Smooth muscle cell (in vitro differentiated cells): Measurements from ENCODE around the gene CHDH. TPM values are rescaled to one million over a fixed set of nuclear protein-coding genes. Genes with fewer than 3 reads are reported as not detected.

Experiments
- DNase-seq: peaks from one replicate; lab custom pipeline; 2025; ENCODE audit not compliant: unreplicated experiment; lab: John Stamatoyannopoulos, UW
- H2AFZ ChIP-seq: fragments of 200-600 bp; sonication (generic); 2 replicates; pipeline ENCODE4 v1.6.0; 2016; ENCODE audit warnings: antibody characterized with exemption, low read depth, mild to moderate bottlenecking
- H3F3A ChIP-seq: fragments of 200-600 bp; sonication (generic); 2 replicates; pipeline ENCODE4 v1.6.0; 2017; ENCODE audit warnings: antibody characterized with exemption, low read depth
- H3K27ac ChIP-seq: fragments of 200-600 bp; sonication (generic); 2 replicates; pipeline ENCODE4 v1.5.1; 2016; ENCODE audit warnings: low read depth, mild to moderate bottlenecking
- H3K27me3 ChIP-seq: fragments of 200-600 bp; sonication (generic); 2 replicates; pipeline ENCODE4 v1.6.1; 2016; ENCODE audit warnings: low read depth, mild to moderate bottlenecking
- H3K36me3 ChIP-seq: fragments of 200-600 bp; sonication (generic); 2 replicates; pipeline ENCODE4 v1.5.1; 2016; ENCODE audit warnings: low read depth
- H3K4me1 ChIP-seq: fragments of 200-600 bp; sonication (generic); 2 replicates; pipeline ENCODE4 v1.5.1; 2016; ENCODE audit warnings: low read depth
- H3K4me2 ChIP-seq: fragments of 200-600 bp; sonication (generic); 2 replicates; pipeline ENCODE4 v1.6.0; 2016; ENCODE audit warnings: mild to moderate bottlenecking
- H3K4me3 ChIP-seq: fragments of 200-600 bp; sonication (generic); 2 replicates; pipeline ENCODE4 v1.5.1; 2016; ENCODE audit warnings: mild to moderate bottlenecking
- H3K79me2 ChIP-seq: fragments of 200-600 bp; sonication (generic); 2 replicates; pipeline ENCODE4 v1.6.0; 2016; ENCODE audit warnings: low read depth, mild to moderate bottlenecking
- H3K9ac ChIP-seq: fragments of 200-600 bp; sonication (generic); 2 replicates; pipeline ENCODE4 v1.6.0; 2016; ENCODE audit warnings: low read depth
- H3K9me3 ChIP-seq: fragments of 200-600 bp; sonication (generic); replicated peaks from 2 replicates; pipeline ENCODE4 v1.5.1; 2016; ENCODE audit warnings: low read depth
- H4K20me1 ChIP-seq: fragments of 200-600 bp; sonication (generic); 2 replicates; pipeline ENCODE4 v1.6.0; 2016; ENCODE audit warnings: low read depth
- whole genome bisulfite sequencing: methylation state at CpG from one replicate; pipeline ENCODE4 v1.1.7; 2016; ENCODE audit warnings: low lambda C conversion rate; 5-methylcytosine and 5-hydroxymethylcytosine counted together
- polyA plus RNA-seq: library from polyadenylated mRNA; unstranded; fragments of >200 nt; fragmentation: Nextera tagmentation; extraction: Ambion mirVana; gene quantifications from 2 replicates; pipeline ENCODE4 v1.2.1, GENCODE V29; 2016
- total RNA-seq: library from RNA; depleted of rRNA; stranded (reverse); fragments of >200 nt; gene quantifications from 2 replicates; pipeline ENCODE4 v1.2.3, GENCODE V29; 2014
- TF ChIP-seq, protein P1 (sequence below): fragments of 200-600 bp; sonication (generic); IDR thresholded peaks from 2 replicates; pipeline ENCODE4 v1.5.1; 2017; ENCODE audit warnings: borderline replicate concordance, mild to moderate bottlenecking, antibody characterized with exemption; ENCODE audit not compliant: insufficient read depth, poor library complexity, severe bottlenecking

The CHDH gene
- total and polyA plus RNA-seq, 2 experiments from 2014 or later = 0.36 to 0.51 TPM

DNA sequence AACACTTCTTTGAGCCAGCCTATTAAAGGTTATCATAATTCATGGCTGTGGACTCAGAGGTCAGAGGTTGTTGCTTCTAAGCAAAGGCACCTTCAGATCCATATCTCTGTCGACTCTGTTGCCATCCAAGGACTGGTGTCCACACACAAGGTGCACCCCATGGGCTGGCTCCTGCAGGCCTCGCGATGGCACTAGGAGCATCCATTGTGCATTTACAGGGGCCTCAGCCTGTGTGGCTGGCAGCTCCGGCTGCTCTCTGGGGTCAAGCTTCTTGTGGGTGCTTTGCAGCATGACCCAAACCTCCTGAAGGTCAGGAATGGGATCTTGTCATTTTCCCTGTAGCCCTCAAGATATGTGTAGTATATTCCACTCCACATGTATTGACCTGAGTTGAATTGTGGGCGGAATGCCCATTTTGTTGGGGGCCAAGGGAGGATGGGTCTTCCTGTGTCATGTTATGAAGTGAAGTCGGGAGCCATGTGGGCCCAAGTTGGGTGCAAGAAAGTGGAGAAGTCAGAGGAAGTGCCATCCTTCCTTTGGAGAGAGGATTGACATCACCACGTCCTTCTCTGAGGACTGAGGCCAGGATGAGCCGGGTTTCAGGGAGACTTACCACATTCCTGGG is 43.9 kb downstream of the CHDH start:
- Histone ChIP-seq H3K4me1 (peaks cover 5% of the 10 kb centered on the region), H3K4me2 (no peak overlapping the region), H3K27ac (no peak overlapping the region), H3K27me3 (no peaks in the 10 kb centered on the region), H3K79me2 (no peaks in the 10 kb centered on the region), H3F3A (no peaks in the 10 kb centered on the region), H3K4me3 (no peak overlapping the region), H4K20me1 (no peaks in the 10 kb centered on the region), H2AFZ (no peak overlapping the region), H3K36me3 (no peaks in the 10 kb centered on the region), H3K9ac (no peak overlapping the region), H3K9me3 (no peaks in the 10 kb centered on the region)
- no peak for DNase-seq
- WGBS = 94% methylated on average over 8 of the region's 8 CpGs
- TF ChIP-seq, protein P1, sequence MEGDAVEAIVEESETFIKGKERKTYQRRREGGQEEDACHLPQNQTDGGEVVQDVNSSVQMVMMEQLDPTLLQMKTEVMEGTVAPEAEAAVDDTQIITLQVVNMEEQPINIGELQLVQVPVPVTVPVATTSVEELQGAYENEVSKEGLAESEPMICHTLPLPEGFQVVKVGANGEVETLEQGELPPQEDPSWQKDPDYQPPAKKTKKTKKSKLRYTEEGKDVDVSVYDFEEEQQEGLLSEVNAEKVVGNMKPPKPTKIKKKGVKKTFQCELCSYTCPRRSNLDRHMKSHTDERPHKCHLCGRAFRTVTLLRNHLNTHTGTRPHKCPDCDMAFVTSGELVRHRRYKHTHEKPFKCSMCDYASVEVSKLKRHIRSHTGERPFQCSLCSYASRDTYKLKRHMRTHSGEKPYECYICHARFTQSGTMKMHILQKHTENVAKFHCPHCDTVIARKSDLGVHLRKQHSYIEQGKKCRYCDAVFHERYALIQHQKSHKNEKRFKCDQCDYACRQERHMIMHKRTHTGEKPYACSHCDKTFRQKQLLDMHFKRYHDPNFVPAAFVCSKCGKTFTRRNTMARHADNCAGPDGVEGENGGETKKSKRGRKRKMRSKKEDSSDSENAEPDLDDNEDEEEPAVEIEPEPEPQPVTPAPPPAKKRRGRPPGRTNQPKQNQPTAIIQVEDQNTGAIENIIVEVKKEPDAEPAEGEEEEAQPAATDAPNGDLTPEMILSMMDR = no peak

DNA sequence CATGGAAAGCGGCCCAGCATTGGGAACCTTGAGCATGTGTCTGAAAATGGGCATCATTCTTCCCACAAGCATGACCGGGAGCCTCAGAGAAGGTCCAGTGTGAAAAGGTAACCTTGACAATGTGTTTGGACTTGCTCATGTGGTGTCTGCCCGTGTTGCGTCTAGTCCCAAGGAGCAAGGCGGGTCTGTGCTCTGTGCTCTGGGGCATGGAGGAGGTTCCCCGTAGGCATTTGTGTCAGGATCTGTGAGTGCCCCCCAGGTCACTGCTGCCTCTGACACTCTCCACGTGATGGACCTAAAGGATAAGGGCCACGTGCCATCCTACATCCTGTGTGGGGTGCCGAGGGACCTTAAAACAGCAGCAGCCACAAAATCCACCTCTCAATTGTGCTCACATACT is 44.9 kb downstream of the CHDH start:
- DNase-seq = no peak
- Histone ChIP-seq H3K36me3 (no peaks in the 10 kb centered on the region), H3K4me1 (peaks cover 8% of the 10 kb centered on the region), H4K20me1 (no peaks in the 10 kb centered on the region), H3K4me3 (no peak overlapping the region), H3K27me3 (no peaks in the 10 kb centered on the region), H3K27ac (no peak overlapping the region), H3K9me3 (no peaks in the 10 kb centered on the region), H3F3A (no peaks in the 10 kb centered on the region), H3K4me2 (no peak overlapping the region), H3K9ac (no peak overlapping the region), H3K79me2 (no peaks in the 10 kb centered on the region), H2AFZ (no peak overlapping the region)
- TF ChIP-seq, protein P1 = no peak
- WGBS = 97% methylated on average over 9 of the region's 9 CpGs

GRCh38 chr3:53800041-53800906 is 45.9 kb downstream of the CHDH start:
- no peaks in the 10 kb centered on the region for H3K27me3 ChIP-seq
- H3K27ac ChIP-seq = no peak overlapping the region
- H3K4me2 ChIP-seq = no peak overlapping the region
- H3K4me3 ChIP-seq = no peak overlapping the region
- H3F3A ChIP-seq = no peaks in the 10 kb centered on the region
- no peaks in the 10 kb centered on the region for H3K9me3 ChIP-seq
- no peaks in the 10 kb centered on the region for H3K79me2 ChIP-seq
- no peak overlapping the region for H2AFZ ChIP-seq
- H3K9ac ChIP-seq = no peak overlapping the region
- H3K36me3 ChIP-seq = no peaks in the 10 kb centered on the region
- TF ChIP-seq, protein P1 = no peak
- 89% methylated on average over 16 of the region's 16 CpGs for WGBS
- no peak for DNase-seq
- no peaks in the 10 kb centered on the region for H4K20me1 ChIP-seq
- H3K4me1 ChIP-seq = peaks cover 18% of the 10 kb centered on the region
